ENCODE data around the gene SNAP47.

Gene SNAP47

GRCh38 chr1:227726924-227727599 lies 8.2 kb upstream of the SNAP47 start:
- no peak for TF ChIP-seq JUND (IDR thresholded peaks at IDR 0.05; ENCODE audit: low read depth)
- in situ Hi-C loops (cut with HindIII; ENCODE audit: low pct_unique_long_range_greater_than_20kb, low sequenced_read_pairs): no loop called here
- DNase-seq (ENCODE audit: low read depth in 1 of 2, low spot score in 1 of 2): no peak

- in situ Hi-C loops (cut with HindIII; ENCODE audit: low pct_unique_long_range_greater_than_20kb, low sequenced_read_pairs): no loop called here
- no peak for TF ChIP-seq JUND (IDR thresholded peaks at IDR 0.05; ENCODE audit: low read depth)
- peak; percentile 87 to 92 for DNase-seq (ENCODE audit: low read depth in 1 of 2, low spot score in 1 of 2)
These were observed 7.0 kb upstream of the SNAP47 start for GRCh38 chr1:227728059-227728891.

DNA sequence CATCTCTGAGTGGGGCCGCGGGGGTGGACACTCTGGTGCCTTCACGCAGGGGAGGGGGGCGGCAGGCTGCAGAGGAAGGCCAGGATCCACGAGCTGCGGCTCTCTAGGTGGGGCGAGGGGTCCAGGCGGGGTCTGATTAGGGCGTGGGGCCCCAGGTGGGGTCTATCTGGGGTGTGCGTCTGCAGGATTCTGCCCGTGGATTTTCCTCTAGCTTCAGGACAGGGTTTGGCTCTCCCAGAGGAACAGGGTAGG lies 6.4 kb upstream of the SNAP47 start:
- in situ Hi-C loops (cut with HindIII; ENCODE audit: low pct_unique_long_range_greater_than_20kb, low sequenced_read_pairs): no loop called here
- no peak for DNase-seq (ENCODE audit: low read depth in 1 of 2, low spot score in 1 of 2)
- TF ChIP-seq JUND (IDR thresholded peaks at IDR 0.05; ENCODE audit: low read depth): no peak

GRCh38 chr1:227729144-227729880 lies 5.9 kb upstream of the SNAP47 start:
- in situ Hi-C loops (cut with HindIII; ENCODE audit: low pct_unique_long_range_greater_than_20kb, low sequenced_read_pairs): no loop called here
- DNase-seq (ENCODE audit: low read depth in 1 of 2, low spot score in 1 of 2): no peak
- no peak for TF ChIP-seq JUND (IDR thresholded peaks at IDR 0.05; ENCODE audit: low read depth)

DNA sequence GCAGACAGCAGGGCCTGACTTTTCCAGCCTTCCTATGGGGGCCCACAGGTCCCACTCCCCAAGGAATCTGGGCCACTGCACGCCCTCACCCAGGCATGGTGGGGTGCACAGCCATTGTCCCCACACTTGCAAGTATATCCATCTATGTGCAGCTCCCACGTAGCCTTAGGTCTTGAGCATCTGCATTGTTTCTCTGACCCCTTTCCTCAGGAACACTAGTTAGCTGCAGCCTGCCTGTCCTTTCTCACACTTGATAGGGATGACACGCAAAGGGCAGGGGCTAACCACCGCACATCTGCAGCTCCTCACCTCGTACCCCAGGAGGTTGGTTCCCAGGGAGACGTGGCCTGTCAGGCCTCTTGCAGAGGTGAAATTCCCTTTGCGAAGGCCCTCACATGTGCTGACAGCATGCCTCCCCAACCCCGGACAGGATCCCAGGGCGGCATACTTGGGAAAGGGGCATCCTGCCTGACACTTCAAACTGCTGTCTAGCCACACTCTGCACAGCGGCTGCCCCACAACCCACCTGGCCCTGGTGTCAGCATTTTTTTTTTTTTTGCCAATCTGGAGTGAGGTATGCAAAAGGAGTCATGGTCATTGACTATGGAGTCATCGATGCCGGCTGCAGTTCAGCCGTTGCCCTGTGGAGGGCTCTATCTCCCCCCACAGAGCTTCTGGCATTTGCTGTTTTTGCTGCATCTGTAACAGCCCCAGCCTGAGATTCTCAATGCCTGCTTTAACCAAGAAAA lies 5.2 kb upstream of the SNAP47 start:
- in situ Hi-C loops (cut with HindIII; ENCODE audit: low pct_unique_long_range_greater_than_20kb, low sequenced_read_pairs): no loop called here
- peak; percentile 69 to 70 for DNase-seq (ENCODE audit: low read depth in 1 of 2, low spot score in 1 of 2)
- TF ChIP-seq JUND (IDR thresholded peaks at IDR 0.05; ENCODE audit: low read depth): no peak

- in situ Hi-C loops (cut with HindIII; ENCODE audit: low pct_unique_long_range_greater_than_20kb, low sequenced_read_pairs): no loop called here
- no peak for DNase-seq (ENCODE audit: low read depth in 1 of 2, low spot score in 1 of 2)
- no peak for TF ChIP-seq JUND (IDR thresholded peaks at IDR 0.05; ENCODE audit: low read depth)
These were observed 4.5 kb upstream of the SNAP47 start for GRCh38 chr1:227730630-227731151.

- in situ Hi-C loops (cut with HindIII; ENCODE audit: low pct_unique_long_range_greater_than_20kb, low sequenced_read_pairs): no loop called here
- no peak for TF ChIP-seq JUND (IDR thresholded peaks at IDR 0.05; ENCODE audit: low read depth)
- DNase-seq (ENCODE audit: low read depth in 1 of 2, low spot score in 1 of 2): no peak
These were observed 4.0 kb upstream of the SNAP47 start for GRCh38 chr1:227731241-227731677.

DNA sequence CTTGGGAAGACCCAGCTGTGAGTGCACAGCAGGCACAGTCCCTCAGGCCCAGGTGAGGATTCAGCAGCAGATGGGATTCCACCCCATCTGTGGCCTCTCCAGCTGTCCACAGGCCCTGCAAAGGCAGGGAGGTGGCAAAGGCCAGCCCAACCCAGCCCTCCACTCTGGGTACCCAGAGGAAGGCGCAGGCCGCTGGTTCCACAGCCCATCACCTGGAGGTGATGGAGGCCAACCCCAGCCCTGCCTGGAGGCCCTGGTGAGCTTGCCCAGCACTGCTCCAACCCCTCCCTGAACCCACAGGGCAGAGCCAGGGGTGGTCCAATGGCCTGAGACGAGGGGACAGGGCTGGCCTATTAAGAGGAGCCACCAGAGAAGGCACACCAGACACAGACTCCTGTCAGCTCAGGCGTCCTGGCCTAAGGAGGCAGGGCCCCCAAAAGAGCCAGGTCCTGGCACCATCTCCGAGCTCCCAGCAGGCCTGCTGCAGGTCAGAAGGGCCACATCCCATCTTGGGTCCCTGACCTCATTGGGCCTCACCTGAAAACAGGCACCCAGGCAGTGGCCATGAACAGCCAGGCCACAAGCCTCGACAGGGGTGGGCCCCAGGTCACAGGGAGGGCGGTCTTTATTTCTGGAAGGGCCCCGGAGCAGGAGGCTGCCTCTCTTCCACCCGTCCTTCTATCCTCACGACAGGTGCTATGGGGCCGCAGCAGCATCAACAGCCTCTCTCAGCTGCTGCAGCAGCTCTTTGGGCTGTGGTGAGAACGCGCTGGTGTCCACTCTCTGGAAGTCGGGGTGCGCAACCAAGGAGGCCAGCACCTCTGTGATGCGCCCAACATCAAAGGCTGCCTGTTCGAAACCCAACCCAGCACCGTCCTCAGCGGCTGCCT lies 3.3 kb upstream of the SNAP47 start:
- TF ChIP-seq JUND (IDR thresholded peaks at IDR 0.05; ENCODE audit: low read depth): no peak
- in situ Hi-C loops (cut with HindIII; ENCODE audit: low pct_unique_long_range_greater_than_20kb, low sequenced_read_pairs): no loop called here
- no peak for DNase-seq (ENCODE audit: low read depth in 1 of 2, low spot score in 1 of 2)

GRCh38 chr1:227732586-227733308 lies 2.5 kb upstream of the SNAP47 start:
- in situ Hi-C loops (cut with HindIII; ENCODE audit: low pct_unique_long_range_greater_than_20kb, low sequenced_read_pairs): no loop called here
- DNase-seq (ENCODE audit: low read depth in 1 of 2, low spot score in 1 of 2): no peak
- TF ChIP-seq JUND (IDR thresholded peaks at IDR 0.05; ENCODE audit: low read depth): no peak

DNA sequence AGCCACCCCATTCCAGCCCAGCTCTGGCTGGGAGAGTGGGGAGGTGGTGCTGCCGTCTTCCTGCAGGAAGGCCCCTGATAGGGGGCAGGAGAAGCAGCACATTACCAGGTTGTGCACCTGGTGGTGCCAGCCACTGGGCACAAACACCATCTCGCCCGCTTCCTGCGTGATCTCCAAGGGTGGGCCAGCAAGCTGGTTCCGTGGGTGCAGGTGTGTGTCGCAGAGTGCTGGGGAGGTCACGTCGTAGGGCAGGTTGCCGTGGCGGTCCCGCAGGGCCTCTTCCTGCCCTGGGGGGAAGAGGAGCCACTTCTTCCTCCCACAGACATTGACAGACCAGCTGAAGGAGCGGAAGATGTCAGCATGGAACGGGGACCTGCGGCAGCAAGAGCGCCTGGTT lies 1.9 kb upstream of the SNAP47 start:
- no peak for TF ChIP-seq JUND (IDR thresholded peaks at IDR 0.05; ENCODE audit: low read depth)
- DNase-seq (ENCODE audit: low read depth in 1 of 2, low spot score in 1 of 2): no peak
- in situ Hi-C loops (cut with HindIII; ENCODE audit: low pct_unique_long_range_greater_than_20kb, low sequenced_read_pairs): no loop called here

All from T47D (cell line).